PC-3 (cell line): ENCODE results near the gene AMFR.

Source experiments
- EZH2 ChIP-seq: fragments of 300-600 bp; sonication (generic); IDR thresholded peaks from one replicate; pipeline ENCODE4 v1.6.1; 2017; ENCODE audit warnings: antibody characterized with exemption, mild to moderate bottlenecking, low read length; ENCODE audit not compliant: unreplicated experiment
- TF ChIP-seq, protein P1 (sequence below): fragments of 300-600 bp; sonication (generic); conservative IDR thresholded peaks from 2 replicates; pipeline ENCODE4 v1.5.1; 2017; ENCODE audit warnings: antibody characterized with exemption, low read depth, mild to moderate bottlenecking, low read length

DNA sequence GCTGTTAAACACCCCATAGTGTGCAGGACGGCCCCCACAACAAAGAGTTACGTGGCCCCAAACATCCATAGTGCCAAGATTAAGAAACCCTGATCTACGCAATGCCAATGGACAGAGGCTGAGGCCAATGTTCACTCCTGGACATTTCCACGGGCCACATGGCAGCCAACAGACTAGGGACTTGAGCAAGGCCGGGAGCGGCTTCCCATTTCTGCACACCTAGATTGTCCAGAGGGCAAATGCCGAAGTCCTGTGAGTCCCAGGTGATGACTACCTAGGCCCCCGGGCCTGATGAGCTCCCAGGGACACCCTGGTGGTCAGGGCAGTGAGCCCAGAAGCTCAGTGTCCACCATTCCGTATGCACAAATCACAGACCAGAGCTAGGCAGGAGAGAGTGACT is 95.5 kb downstream of the AMFR start:
- no peak for TF ChIP-seq EZH2
- TF ChIP-seq, protein P1, sequence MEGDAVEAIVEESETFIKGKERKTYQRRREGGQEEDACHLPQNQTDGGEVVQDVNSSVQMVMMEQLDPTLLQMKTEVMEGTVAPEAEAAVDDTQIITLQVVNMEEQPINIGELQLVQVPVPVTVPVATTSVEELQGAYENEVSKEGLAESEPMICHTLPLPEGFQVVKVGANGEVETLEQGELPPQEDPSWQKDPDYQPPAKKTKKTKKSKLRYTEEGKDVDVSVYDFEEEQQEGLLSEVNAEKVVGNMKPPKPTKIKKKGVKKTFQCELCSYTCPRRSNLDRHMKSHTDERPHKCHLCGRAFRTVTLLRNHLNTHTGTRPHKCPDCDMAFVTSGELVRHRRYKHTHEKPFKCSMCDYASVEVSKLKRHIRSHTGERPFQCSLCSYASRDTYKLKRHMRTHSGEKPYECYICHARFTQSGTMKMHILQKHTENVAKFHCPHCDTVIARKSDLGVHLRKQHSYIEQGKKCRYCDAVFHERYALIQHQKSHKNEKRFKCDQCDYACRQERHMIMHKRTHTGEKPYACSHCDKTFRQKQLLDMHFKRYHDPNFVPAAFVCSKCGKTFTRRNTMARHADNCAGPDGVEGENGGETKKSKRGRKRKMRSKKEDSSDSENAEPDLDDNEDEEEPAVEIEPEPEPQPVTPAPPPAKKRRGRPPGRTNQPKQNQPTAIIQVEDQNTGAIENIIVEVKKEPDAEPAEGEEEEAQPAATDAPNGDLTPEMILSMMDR = no peak
